ENCODE data around the gene EMC6.

DNA sequence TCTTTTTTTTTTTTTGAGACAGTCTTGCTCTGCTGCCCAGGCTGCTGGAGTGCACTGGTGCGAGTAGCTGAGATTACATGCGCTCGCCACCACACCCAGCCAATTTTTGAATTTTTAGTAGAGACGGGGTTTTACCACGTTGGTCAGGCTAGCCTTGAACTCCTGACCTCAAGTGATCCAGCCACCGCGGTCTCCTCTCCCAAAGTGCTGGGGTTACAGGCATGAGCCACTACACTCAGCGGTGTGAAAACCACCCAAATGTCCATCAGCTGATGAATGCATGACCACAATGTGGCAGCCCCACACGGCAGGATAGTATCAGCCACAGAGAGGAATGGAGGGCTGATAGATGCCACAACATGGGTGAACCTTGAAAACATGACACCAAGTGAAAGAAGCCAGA lies 25.2 kb downstream of the EMC6 start:
- TF ChIP-seq, protein P1, sequence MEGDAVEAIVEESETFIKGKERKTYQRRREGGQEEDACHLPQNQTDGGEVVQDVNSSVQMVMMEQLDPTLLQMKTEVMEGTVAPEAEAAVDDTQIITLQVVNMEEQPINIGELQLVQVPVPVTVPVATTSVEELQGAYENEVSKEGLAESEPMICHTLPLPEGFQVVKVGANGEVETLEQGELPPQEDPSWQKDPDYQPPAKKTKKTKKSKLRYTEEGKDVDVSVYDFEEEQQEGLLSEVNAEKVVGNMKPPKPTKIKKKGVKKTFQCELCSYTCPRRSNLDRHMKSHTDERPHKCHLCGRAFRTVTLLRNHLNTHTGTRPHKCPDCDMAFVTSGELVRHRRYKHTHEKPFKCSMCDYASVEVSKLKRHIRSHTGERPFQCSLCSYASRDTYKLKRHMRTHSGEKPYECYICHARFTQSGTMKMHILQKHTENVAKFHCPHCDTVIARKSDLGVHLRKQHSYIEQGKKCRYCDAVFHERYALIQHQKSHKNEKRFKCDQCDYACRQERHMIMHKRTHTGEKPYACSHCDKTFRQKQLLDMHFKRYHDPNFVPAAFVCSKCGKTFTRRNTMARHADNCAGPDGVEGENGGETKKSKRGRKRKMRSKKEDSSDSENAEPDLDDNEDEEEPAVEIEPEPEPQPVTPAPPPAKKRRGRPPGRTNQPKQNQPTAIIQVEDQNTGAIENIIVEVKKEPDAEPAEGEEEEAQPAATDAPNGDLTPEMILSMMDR (IDR thresholded peaks at IDR 0.05; ENCODE audit: borderline replicate concordance, extremely low read depth, low read length, poor library complexity, severe bottlenecking), result no peak
- TF ChIP-seq EZH2 (IDR thresholded peaks at IDR 0.05; ENCODE audit: borderline replicate concordance, low read depth, low read length, severe bottlenecking), result no peak
